H9 (cell line): ENCODE results near the gene PAQR5. TPM values are rescaled to one million over a fixed set of nuclear protein-coding genes. Genes with fewer than 3 reads are reported as not detected.

Source experiments
- DNase-seq: peaks from one replicate; pipeline ENCODE4 v3.0.0-alpha.2; 2017
- H2AFZ ChIP-seq: one replicate; pipeline ENCODE4 v1.6.1; 2013; ENCODE audit warnings: mild to moderate bottlenecking, low read length, control low read depth, moderate library complexity
- H2AK5ac ChIP-seq: 2 replicates; pipeline ENCODE4 v1.6.1; 2013; ENCODE audit warnings: low read length, control low read depth, mixed read lengths; ENCODE audit not compliant: insufficient read length
- H2BK120ac ChIP-seq: one replicate; pipeline ENCODE4 v1.6.1; 2013; ENCODE audit warnings: low read depth, mild to moderate bottlenecking, low read length, control low read depth, inconsistent platforms; ENCODE audit not compliant: poor library complexity, severe bottlenecking
- H2BK12ac ChIP-seq: 2 replicates; pipeline ENCODE4 v1.6.1; 2013; ENCODE audit warnings: low read length, control low read depth, mixed read lengths, low read depth; ENCODE audit not compliant: insufficient read length
- H2BK15ac ChIP-seq: 2 replicates; pipeline ENCODE4 v1.6.1; 2013; ENCODE audit warnings: low read depth, low read length, control low read depth
- H2BK20ac ChIP-seq: one replicate; pipeline ENCODE4 v1.6.1; 2013; ENCODE audit warnings: low read depth, mild to moderate bottlenecking, low read length, control low read depth, inconsistent platforms; ENCODE audit not compliant: poor library complexity, severe bottlenecking
- H2BK5ac ChIP-seq: 2 replicates; pipeline ENCODE4 v1.6.1; 2013; ENCODE audit warnings: low read length, control low read depth, mixed read lengths; ENCODE audit not compliant: insufficient read length
- H3K14ac ChIP-seq: 2 replicates; pipeline ENCODE4 v1.6.1; 2013; ENCODE audit warnings: low read length, control low read depth; ENCODE audit not compliant: insufficient read depth
- H3K18ac ChIP-seq: 2 replicates; pipeline ENCODE4 v1.6.1; 2013; ENCODE audit warnings: low read depth, mild to moderate bottlenecking, mixed read lengths, low read length, control low read depth; ENCODE audit not compliant: insufficient read length
- H3K23ac ChIP-seq: 2 replicates; pipeline ENCODE4 v1.6.1; 2013; ENCODE audit warnings: low read length, control low read depth, mixed read lengths, low read depth; ENCODE audit not compliant: insufficient read length
- H3K23me2 ChIP-seq: 2 replicates; pipeline ENCODE4 v1.6.1; 2013; ENCODE audit warnings: low read depth, mild to moderate bottlenecking, mixed read lengths, low read length, control low read depth; ENCODE audit not compliant: insufficient read length, poor library complexity, severe bottlenecking
- H3K27ac ChIP-seq: 2 replicates; pipeline ENCODE4 v1.5.1; 2013; ENCODE audit warnings: low read length, control low read depth, mixed read lengths, low read depth; ENCODE audit not compliant: insufficient read length
- H3K27me3 ChIP-seq: 2 replicates; pipeline ENCODE4 v1.6.1; 2013; ENCODE audit warnings: low read length, control low read depth, inconsistent platforms; ENCODE audit not compliant: insufficient read depth
- H3K4ac ChIP-seq: 2 replicates; pipeline ENCODE4 v1.6.1; 2013; ENCODE audit warnings: low read depth, mild to moderate bottlenecking, control low read depth, inconsistent platforms, low read length, moderate library complexity
- H3K4me1 ChIP-seq: 2 replicates; pipeline ENCODE4 v1.6.1; 2013; ENCODE audit warnings: low read length, control low read depth, inconsistent platforms; ENCODE audit not compliant: insufficient read depth
- H3K4me2 ChIP-seq: 2 replicates; pipeline ENCODE4 v1.6.1; 2013; ENCODE audit warnings: low read length, control low read depth, mixed read lengths; ENCODE audit not compliant: insufficient read length, insufficient read depth
- H3K56ac ChIP-seq: 2 replicates; pipeline ENCODE4 v1.6.1; 2013; ENCODE audit warnings: low read depth, mild to moderate bottlenecking, mixed read lengths, low read length, control low read depth; ENCODE audit not compliant: insufficient read length
- H3K79me1 ChIP-seq: 2 replicates; pipeline ENCODE4 v1.6.1; 2013; ENCODE audit warnings: low read depth, mild to moderate bottlenecking, moderate library complexity, low read length, control low read depth, inconsistent platforms; ENCODE audit not compliant: insufficient read depth, poor library complexity, severe bottlenecking
- H3K79me2 ChIP-seq: 2 replicates; pipeline ENCODE4 v1.6.1; 2013; ENCODE audit warnings: low read length, control low read depth, inconsistent platforms; ENCODE audit not compliant: insufficient read depth
- H3K9ac ChIP-seq: 2 replicates; pipeline ENCODE4 v1.6.1; 2013; ENCODE audit warnings: low read length, control low read depth, mixed read lengths; ENCODE audit not compliant: insufficient read length; ENCODE audit errors: extremely low read depth
- H3K9me3 ChIP-seq: one replicate; pipeline ENCODE4 v1.6.1; 2013; ENCODE audit warnings: low read depth, low read length, inconsistent platforms; ENCODE audit not compliant: control insufficient read depth
- H3T11ph ChIP-seq: one replicate; pipeline ENCODE4 v1.6.1; 2013; ENCODE audit warnings: mild to moderate bottlenecking, low read length, control low read depth, inconsistent platforms
- H4K20me1 ChIP-seq: one replicate; pipeline ENCODE4 v1.6.1; 2013; ENCODE audit not compliant: control insufficient read depth, insufficient read length, insufficient read depth
- H4K5ac ChIP-seq: 2 replicates; pipeline ENCODE4 v1.6.1; 2013; ENCODE audit warnings: low read depth, mild to moderate bottlenecking, mixed read lengths, low read length, control low read depth; ENCODE audit not compliant: insufficient read length
- H4K8ac ChIP-seq: replicated peaks from 2 replicates; pipeline ENCODE4 v1.6.1; 2013; ENCODE audit warnings: low read length, control low read depth, mixed read lengths, low read depth; ENCODE audit not compliant: insufficient read length
- H4K91ac ChIP-seq: 2 replicates; pipeline ENCODE4 v1.6.1; 2013; ENCODE audit warnings: low read depth, mild to moderate bottlenecking, moderate library complexity, mixed read lengths, low read length, control low read depth; ENCODE audit not compliant: insufficient read length
- H3K27ac Mint-ChIP-seq, 3 experiments: 2 replicates in 2 of 3; 3 replicates in 1 of 3; pipeline ENCODE4 v1.8.0; 2020 to 2021; ENCODE audit warnings: mixed read lengths in 3 of 3, mild to moderate bottlenecking in 1 of 3, moderate library complexity in 1 of 3
- H3K27me3 Mint-ChIP-seq: 2 replicates; pipeline ENCODE4 v1.8.0; 2021; ENCODE audit warnings: low read depth, mild to moderate bottlenecking, moderate library complexity, mixed read lengths
- H3K36me3 Mint-ChIP-seq, 3 experiments: 2 replicates in 2 of 3; 3 replicates in 1 of 3; pipeline ENCODE4 v1.8.0; 2020 to 2021; ENCODE audit warnings: low read depth in 3 of 3, mixed read lengths in 3 of 3; ENCODE audit not compliant: insufficient read depth in 1 of 3
- H3K4me1 Mint-ChIP-seq, 2 experiments: 2 replicates each; pipeline ENCODE4 v1.8.0; 2020; ENCODE audit warnings: mixed read lengths in 2 of 2
- H3K4me3 Mint-ChIP-seq, 2 experiments: 2 replicates in 1 of 2; 3 replicates in 1 of 2; pipeline ENCODE4 v1.8.0; 2020 to 2021; ENCODE audit warnings: mild to moderate bottlenecking in 2 of 2, mixed read lengths in 2 of 2, moderate library complexity in 1 of 2
- H3K9me3 Mint-ChIP-seq, 2 experiments: 2 replicates in 1 of 2; 3 replicates in 1 of 2; pipeline ENCODE4 v1.8.0; 2020; ENCODE audit warnings: mild to moderate bottlenecking in 2 of 2, mixed read lengths in 2 of 2, moderate library complexity in 1 of 2
- CTCF ChIP-seq: fragments of 200-600 bp; sonication (generic); conservative IDR thresholded peaks from 3 replicates; pipeline ENCODE4 v1.8.0; 2021; ENCODE audit warnings: antibody characterized with exemption, mild to moderate bottlenecking
- WGBS: extraction: QIAGEN DNeasy Blood & Tissue Kit; methylation state at CpG from one replicate; pipeline ENCODE4 v1.1.7; 2013; ENCODE audit warnings: missing lambda C conversion rate, low lambda C conversion rate, mixed read lengths; ENCODE audit not compliant: insufficient read length; ENCODE audit errors: extremely low coverage; 5-methylcytosine and 5-hydroxymethylcytosine counted together
- total RNA-seq: library from RNA; stranded (reverse); gene quantifications from 2 replicates; pipeline ENCODE4 v1.2.1, GENCODE V29; 2021

The PAQR5 gene
- total RNA-seq, 1 experiment from 2014 or later: 1.6 TPM

GRCh38 chr15:69452692-69453521 lies 154.2 kb downstream of the PAQR5 start, which contains the start of gene RPLP1:
TSS of gene RPLP1 (plus strand) at chr15:69452818. CDS start at chr15:69452949, 131 bp downstream.
- no peak for TF ChIP-seq CTCF
- Histone ChIP-seq H3K4ac (no peak within 1 kb of the TSS), H3K79me2 (peaks cover 21% of the 10 kb centered on the region), H3K56ac (no peak within 1 kb of the TSS), H2BK5ac (no peak within 1 kb of the TSS), H2AFZ (peak within 1 kb of the TSS; percentile 40), H2BK20ac (no peak within 1 kb of the TSS), H4K20me1 (no peaks in the 10 kb centered on the region), H2BK12ac (no peak within 1 kb of the TSS), H2AK5ac (no peak within 1 kb of the TSS), H3K23ac (peak within 1 kb of the TSS; percentile 25), H4K91ac (no peak within 1 kb of the TSS), H3K14ac (peak within 1 kb of the TSS; percentile 70), H3T11ph (no peak within 1 kb of the TSS), H3K4me2 (peak within 1 kb of the TSS; percentile 97), H4K8ac (no peak within 1 kb of the TSS), H2BK15ac (no peak within 1 kb of the TSS), H3K18ac (peak within 1 kb of the TSS; percentile 46), H3K9me3 (no peaks in the 10 kb centered on the region), H3K4me1 (no peaks in the 10 kb centered on the region), H3K27me3 (no peaks in the 10 kb centered on the region), H3K9ac (peak within 1 kb of the TSS; percentile 92), H4K5ac (no peak within 1 kb of the TSS), H3K27ac (peak within 1 kb of the TSS; percentile 32), H2BK120ac (no peak within 1 kb of the TSS), H3K23me2 (peaks cover 13% of the 10 kb centered on the region), H3K79me1 (peaks cover 7% of the 10 kb centered on the region)
- peaks cover 22 to 31% of the 10 kb centered on the region in 2 experiments for H3K4me1 Mint-ChIP-seq
- DNase-seq: peak; percentile 94
- no CpG with 5 or more reads among the region's 77 CpGs for WGBS
- peak within 1 kb of the TSS; percentile 96 to 97 for H3K4me3 Mint-ChIP-seq
- no peaks in the 10 kb centered on the region; a peak in 2 of 5 replicates for H3K9me3 Mint-ChIP-seq
- peaks cover 33 to 63% (median 50%) of the 10 kb centered on the region in 3 experiments for H3K36me3 Mint-ChIP-seq
- H3K27me3 Mint-ChIP-seq: no peaks in the 10 kb centered on the region
- H3K27ac Mint-ChIP-seq: peak within 1 kb of the TSS; percentile 96 to 98 (median 97)
